OCI-LY1 (cell line): ENCODE measurements around the gene HTT.

Experiments
- EZH2 ChIP-seq: fragments of 200-600 bp; sonication (generic), shearing (Covaris generic); IDR thresholded peaks from 2 replicates; pipeline ENCODE4 v1.8.0; 2017; ENCODE audit warnings: borderline replicate concordance, mixed run types, mild to moderate bottlenecking, antibody characterized with exemption, low read length, moderate library complexity, mixed read lengths
- TF ChIP-seq, protein P1 (sequence below): fragments of 200-600 bp; sonication (generic), shearing (Covaris generic); IDR thresholded peaks from 2 replicates; pipeline ENCODE4 v1.5.1; 2017; ENCODE audit warnings: mild to moderate bottlenecking, antibody characterized with exemption, low read length, moderate library complexity, mixed read lengths

DNA sequence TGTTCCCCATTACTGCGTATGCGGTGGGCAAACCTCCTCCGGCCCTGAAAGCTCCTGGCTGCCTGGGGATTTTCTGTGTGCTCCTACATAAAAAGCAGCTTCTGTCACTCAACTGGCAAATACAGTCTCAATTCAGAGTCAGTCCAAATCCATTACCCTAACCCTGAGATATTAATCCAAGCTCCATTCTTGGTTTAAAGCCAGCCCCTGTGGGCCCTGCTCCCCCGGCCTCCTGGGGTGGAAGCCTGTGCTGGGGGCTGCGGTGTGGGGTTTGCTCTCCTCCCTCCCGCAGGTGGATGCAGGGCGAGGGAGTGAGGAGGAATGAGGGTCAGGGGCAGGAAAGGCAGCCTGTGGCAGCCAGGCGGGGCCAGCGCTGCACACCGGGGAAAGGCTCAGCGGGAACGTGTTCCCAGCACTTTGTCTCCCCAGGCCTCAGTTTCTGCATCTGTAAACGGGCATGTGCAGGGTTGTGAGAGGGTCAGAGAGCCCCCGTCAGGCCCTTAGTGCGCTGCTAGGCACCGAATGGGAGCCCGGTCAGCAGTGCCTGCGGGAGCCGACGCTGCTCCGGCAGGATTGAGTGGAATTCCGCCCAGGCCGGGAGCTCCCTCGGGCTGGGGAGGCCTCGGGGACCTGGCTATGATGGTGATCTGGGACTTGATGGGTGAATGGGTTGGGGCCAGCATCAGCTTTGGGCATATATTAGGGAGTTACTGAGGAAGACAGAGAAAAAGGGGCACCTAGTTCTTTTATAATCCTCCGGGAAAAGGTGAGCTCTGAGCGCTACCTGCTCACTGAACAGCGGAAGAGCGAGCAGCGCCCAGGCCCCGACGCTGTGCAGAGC lies 212.1 kb downstream of the HTT start:
- no peak for TF ChIP-seq EZH2
- TF ChIP-seq, protein P1, sequence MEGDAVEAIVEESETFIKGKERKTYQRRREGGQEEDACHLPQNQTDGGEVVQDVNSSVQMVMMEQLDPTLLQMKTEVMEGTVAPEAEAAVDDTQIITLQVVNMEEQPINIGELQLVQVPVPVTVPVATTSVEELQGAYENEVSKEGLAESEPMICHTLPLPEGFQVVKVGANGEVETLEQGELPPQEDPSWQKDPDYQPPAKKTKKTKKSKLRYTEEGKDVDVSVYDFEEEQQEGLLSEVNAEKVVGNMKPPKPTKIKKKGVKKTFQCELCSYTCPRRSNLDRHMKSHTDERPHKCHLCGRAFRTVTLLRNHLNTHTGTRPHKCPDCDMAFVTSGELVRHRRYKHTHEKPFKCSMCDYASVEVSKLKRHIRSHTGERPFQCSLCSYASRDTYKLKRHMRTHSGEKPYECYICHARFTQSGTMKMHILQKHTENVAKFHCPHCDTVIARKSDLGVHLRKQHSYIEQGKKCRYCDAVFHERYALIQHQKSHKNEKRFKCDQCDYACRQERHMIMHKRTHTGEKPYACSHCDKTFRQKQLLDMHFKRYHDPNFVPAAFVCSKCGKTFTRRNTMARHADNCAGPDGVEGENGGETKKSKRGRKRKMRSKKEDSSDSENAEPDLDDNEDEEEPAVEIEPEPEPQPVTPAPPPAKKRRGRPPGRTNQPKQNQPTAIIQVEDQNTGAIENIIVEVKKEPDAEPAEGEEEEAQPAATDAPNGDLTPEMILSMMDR, result no peak
